SK-N-SH (cell line): ENCODE data around the gene RNF166. TPM values are rescaled to one million over a fixed set of nuclear protein-coding genes. Genes with fewer than 3 reads are reported as not detected.

Source experiments
- CTCF ChIA-PET: fragments of 300-600, 350-600 bp; formaldehyde crosslinking; extraction: SDS; loops from one replicate; lab custom pipeline; 2021; lab: Yijun Ruan, JAX
- POLR2A ChIA-PET: fragments of 350-600 bp; sonication (Branson Sonifier 250); formaldehyde crosslinking; extraction: SDS; loops from one replicate; lab custom pipeline; 2020; ENCODE audit warnings: antibody characterized with exemption, inconsistent platforms; lab: Yijun Ruan, JAX
- DNase-seq: peaks from one replicate; pipeline ENCODE4 v3.0.0; 2012
- H2AFZ ChIP-seq: fragments of 200-600 bp; sonication (generic); 2 replicates; pipeline ENCODE4 v1.8.1; 2016; ENCODE audit warnings: antibody characterized with exemption, mild to moderate bottlenecking, low read depth
- H3F3A ChIP-seq: fragments of 200-600 bp; sonication (generic); replicated peaks from 2 replicates; pipeline ENCODE3; 2016; ENCODE audit warnings: antibody characterized with exemption, mild to moderate bottlenecking; ENCODE audit not compliant: insufficient read depth
- H3K27ac ChIP-seq, 2 experiments: fragments of 200-500 bp in 1 of 2; fragments of 200-600 bp in 1 of 2; sonication (Bioruptor generic) in 1 of 2; sonication (generic), shearing (Covaris generic) in 1 of 2; 2 replicates each; pipeline versions ENCODE4 v1.5.1 to v1.6.1; 2014 to 2016; ENCODE audit warnings: low read depth in 2 of 2, inconsistent platforms in 1 of 2, low read length in 1 of 2, mild to moderate bottlenecking in 1 of 2, mixed read lengths in 1 of 2
- H3K27me3 ChIP-seq: fragments of 200-600 bp; sonication (generic), shearing (Covaris generic); 2 replicates; pipeline ENCODE4 v1.6.1; 2016; ENCODE audit warnings: mixed run types; ENCODE audit not compliant: insufficient read depth
- H3K36me3 ChIP-seq, 2 experiments: fragments of 200-500 bp in 1 of 2; fragments of 200-600 bp in 1 of 2; sonication (Bioruptor generic) in 1 of 2; sonication (generic) in 1 of 2; replicated peaks in 1 of 2; 2 replicates each; pipeline versions ENCODE3 to v1.5.1; 2014 to 2016; ENCODE audit warnings: low read length in 1 of 2, mild to moderate bottlenecking in 1 of 2; ENCODE audit not compliant: insufficient read depth in 2 of 2, control insufficient read depth in 1 of 2
- H3K4me1 ChIP-seq, 2 experiments: fragments of 200-500 bp in 1 of 2; fragments of 200-600 bp in 1 of 2; sonication (Bioruptor generic) in 1 of 2; sonication (generic), shearing (Covaris generic) in 1 of 2; 2 replicates each; pipeline versions ENCODE4 v1.5.1 to v1.6.1; 2014 to 2016; ENCODE audit warnings: low read depth in 1 of 2, low read length in 1 of 2, mixed run types in 1 of 2; ENCODE audit not compliant: insufficient read depth in 2 of 2, control insufficient read depth in 1 of 2
- H3K4me2 ChIP-seq: fragments of 200-600 bp; sonication (generic), shearing (Covaris generic); 2 replicates; pipeline ENCODE4 v1.6.1; 2017; ENCODE audit warnings: mixed run types
- H3K4me3 ChIP-seq, 2 experiments: fragments of 200-500 bp in 1 of 2; fragments of 200-600 bp in 1 of 2; sonication (Bioruptor generic) in 1 of 2; sonication (generic), shearing (Covaris generic) in 1 of 2; 2 replicates each; pipeline versions ENCODE4 v1.5.1 to v1.8.1; 2014 to 2016; ENCODE audit warnings: low read depth in 2 of 2, inconsistent platforms in 1 of 2, low read length in 1 of 2, mild to moderate bottlenecking in 1 of 2, mixed read lengths in 1 of 2, moderate library complexity in 1 of 2
- H3K79me2 ChIP-seq: fragments of 200-600 bp; sonication (generic); 2 replicates; pipeline ENCODE4 v1.8.1; 2017; ENCODE audit warnings: mild to moderate bottlenecking; ENCODE audit not compliant: insufficient read depth
- H3K9ac ChIP-seq: fragments of 200-600 bp; sonication (generic); 2 replicates; pipeline ENCODE4 v1.6.1; 2017; ENCODE audit warnings: mixed run types
- H3K9me2 ChIP-seq: fragments of 200-600 bp; sonication (generic); 2 replicates; pipeline ENCODE4 v1.6.1; 2017; ENCODE audit warnings: mixed run types
- H3K9me3 ChIP-seq: fragments of 200-600 bp; sonication (generic); 2 replicates; pipeline ENCODE4 v1.6.1; 2017; ENCODE audit warnings: mixed run types, mild to moderate bottlenecking, moderate library complexity
- H4K20me1 ChIP-seq: fragments of 200-600 bp; sonication (generic); 2 replicates; pipeline ENCODE4 v1.6.1; 2017; ENCODE audit warnings: mild to moderate bottlenecking, mixed run types; ENCODE audit not compliant: insufficient read depth
- ELF1 ChIP-seq: IDR thresholded peaks from 2 replicates; pipeline ENCODE4 v1.4.0; 2012
- FOSL2 ChIP-seq: IDR thresholded peaks from 2 replicates; pipeline ENCODE4 v1.4.0; 2012; ENCODE audit warnings: low read depth, mild to moderate bottlenecking, moderate library complexity, borderline replicate concordance
- FOXM1 ChIP-seq: IDR thresholded peaks from 2 replicates; pipeline ENCODE4 v1.4.0; 2012; ENCODE audit warnings: low read depth, mild to moderate bottlenecking
- GABPA ChIP-seq: IDR thresholded peaks from 2 replicates; pipeline ENCODE4 v1.4.0; 2012; ENCODE audit warnings: low read depth, mild to moderate bottlenecking
- GATA2 ChIP-seq: sonication (generic); formaldehyde crosslinking; IDR thresholded peaks from 2 replicates; pipeline ENCODE4 v1.5.0; 2020; ENCODE audit warnings: mild to moderate bottlenecking, missing genetic modification reagents
- JUND ChIP-seq: IDR thresholded peaks from 2 replicates; pipeline ENCODE4 v1.4.0; 2012
- MXI1 ChIP-seq: IDR thresholded peaks from 2 replicates; pipeline ENCODE4 v1.6.1; 2012; ENCODE audit warnings: mild to moderate bottlenecking, low read depth, low read length, improper control_type of control experiment
- NFIC ChIP-seq: IDR thresholded peaks from 2 replicates; pipeline ENCODE4 v1.4.0; 2012; ENCODE audit warnings: borderline replicate concordance
- NRF1 ChIP-seq: IDR thresholded peaks from 2 replicates; pipeline ENCODE4 v1.6.1; 2012; ENCODE audit warnings: low read depth, mild to moderate bottlenecking, low read length
- POLR2AphosphoS5 ChIP-seq: IDR thresholded peaks from 2 replicates; pipeline ENCODE4 v1.6.1; 2012; ENCODE audit warnings: low read depth, low read length
- RCOR1 ChIP-seq: fragments of 150-350 bp; IDR thresholded peaks from 2 replicates; pipeline ENCODE4 v1.6.1; 2017; ENCODE audit warnings: antibody characterized with exemption, low read length
- RFX5 ChIP-seq: IDR thresholded peaks from 2 replicates; pipeline ENCODE4 v1.6.1; 2012; ENCODE audit warnings: mild to moderate bottlenecking, improper control_type of control experiment, low read length
- RXRA ChIP-seq: IDR thresholded peaks from 2 replicates; pipeline ENCODE4 v1.4.0; 2012; ENCODE audit warnings: low read depth, mild to moderate bottlenecking, borderline replicate concordance
- TAF1 ChIP-seq: IDR thresholded peaks from 2 replicates; pipeline ENCODE4 v1.6.1; 2012; ENCODE audit warnings: low read depth, mild to moderate bottlenecking, low read length, moderate library complexity, borderline replicate concordance
- TEAD4 ChIP-seq: IDR thresholded peaks from 2 replicates; pipeline ENCODE4 v1.4.0; 2012; ENCODE audit warnings: mild to moderate bottlenecking, borderline replicate concordance; ENCODE audit not compliant: insufficient read depth
- WGBS: methylation state at CpG from one replicate; pipeline ENCODE4 v1.1.6; 2017; ENCODE audit warnings: low lambda C conversion rate; 5-methylcytosine and 5-hydroxymethylcytosine counted together
- polyA plus RNA-seq, 3 experiments: library from polyadenylated mRNA; depleted of rRNA; stranded (reverse); fragments of >200 nt; gene quantifications; 2 replicates each; pipeline ENCODE4 v1.2.3, GENCODE V29; 2012
- TF ChIP-seq, protein P1 (sequence below): fragments of 200-600 bp; sonication (generic); IDR thresholded peaks from 2 replicates; pipeline ENCODE4 v1.6.1; 2017; ENCODE audit warnings: antibody characterized with exemption, mild to moderate bottlenecking, moderate library complexity
- TF ChIP-seq, protein P2 (sequence below): IDR thresholded peaks from 2 replicates; pipeline ENCODE4 v1.4.0; 2012; ENCODE audit warnings: low read depth, borderline replicate concordance
- TF ChIP-seq, protein P3 (sequence below): IDR thresholded peaks from 2 replicates; pipeline ENCODE4 v1.6.1; 2012; ENCODE audit warnings: mild to moderate bottlenecking, low read depth, low read length, moderate library complexity
- TF ChIP-seq, protein P4 (sequence below): IDR thresholded peaks from 2 replicates; pipeline ENCODE4 v1.4.0; 2012; ENCODE audit warnings: low read depth, borderline replicate concordance

RNF166 gene
- polyA plus RNA-seq, 1 of the 3 experiments (the other 2 are of a cell fraction), result 17.2 TPM

DNA sequence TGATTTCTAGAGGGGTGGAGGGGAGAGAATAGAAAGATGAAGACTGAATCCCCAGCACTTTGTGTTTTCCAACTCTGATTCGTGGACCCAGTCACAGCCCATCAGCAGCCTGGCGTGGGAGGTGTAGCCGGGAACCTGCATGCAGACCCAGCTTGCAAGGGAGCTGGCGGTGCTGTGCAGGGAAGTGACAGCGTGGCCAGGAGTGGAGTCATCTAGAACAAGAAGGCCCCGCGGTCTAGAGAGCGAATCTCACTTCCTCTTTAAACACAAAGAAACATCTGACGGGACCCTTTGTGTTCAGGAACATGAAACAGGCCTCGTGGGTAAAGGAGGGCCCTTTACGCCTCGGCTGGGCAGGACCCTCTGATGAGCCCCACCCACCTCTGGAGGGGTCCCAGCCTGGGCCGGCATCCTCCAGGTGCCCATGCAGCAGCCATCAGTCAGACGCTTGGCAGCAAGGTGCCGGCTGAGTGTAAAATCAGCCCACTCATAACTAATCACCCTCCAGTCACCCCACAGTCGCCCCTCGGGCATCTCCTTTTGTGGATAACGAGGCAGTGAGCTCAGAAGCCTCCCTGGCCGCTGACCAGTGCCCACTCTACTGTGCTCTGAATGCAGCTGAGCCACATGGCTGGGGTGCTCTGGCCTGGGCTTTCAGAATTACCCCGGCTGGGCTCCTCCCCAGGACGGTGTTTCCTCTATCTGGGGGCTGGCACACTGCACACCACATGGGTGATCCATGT is 24.3 kb downstream of the RNF166 start:
- peak; percentile 37 for DNase-seq
- ChIA-PET POLR2A (no interaction called here), CTCF (interaction anchor here (1.2 to 1.8 kb wide), 2 partner anchors 29 to 111 kb away, joined by 3 read pairs; no protein-coding TSS in a partner anchor)
- Histone ChIP-seq H3F3A (peaks cover 5% of the 10 kb centered on the region), H3K9me2 (no peaks in the 10 kb centered on the region), H3K27me3 (no peaks in the 10 kb centered on the region), H3K9ac (no peak overlapping the region), H3K79me2 (no peaks in the 10 kb centered on the region), H3K27ac (no peak overlapping the region), H3K4me1 (peaks cover 5 to 14% of the 10 kb centered on the region in 2 experiments; a peak in 2 of 4 replicates), H3K4me3 (no peak overlapping the region), H3K9me3 (no peaks in the 10 kb centered on the region), H2AFZ (no peak overlapping the region), H3K36me3 (no peaks in the 10 kb centered on the region), H4K20me1 (no peaks in the 10 kb centered on the region), H3K4me2 (no peak overlapping the region)
- WGBS, result 52% methylated on average over 16 of the region's 21 CpGs
- TF ChIP-seq, protein P1, sequence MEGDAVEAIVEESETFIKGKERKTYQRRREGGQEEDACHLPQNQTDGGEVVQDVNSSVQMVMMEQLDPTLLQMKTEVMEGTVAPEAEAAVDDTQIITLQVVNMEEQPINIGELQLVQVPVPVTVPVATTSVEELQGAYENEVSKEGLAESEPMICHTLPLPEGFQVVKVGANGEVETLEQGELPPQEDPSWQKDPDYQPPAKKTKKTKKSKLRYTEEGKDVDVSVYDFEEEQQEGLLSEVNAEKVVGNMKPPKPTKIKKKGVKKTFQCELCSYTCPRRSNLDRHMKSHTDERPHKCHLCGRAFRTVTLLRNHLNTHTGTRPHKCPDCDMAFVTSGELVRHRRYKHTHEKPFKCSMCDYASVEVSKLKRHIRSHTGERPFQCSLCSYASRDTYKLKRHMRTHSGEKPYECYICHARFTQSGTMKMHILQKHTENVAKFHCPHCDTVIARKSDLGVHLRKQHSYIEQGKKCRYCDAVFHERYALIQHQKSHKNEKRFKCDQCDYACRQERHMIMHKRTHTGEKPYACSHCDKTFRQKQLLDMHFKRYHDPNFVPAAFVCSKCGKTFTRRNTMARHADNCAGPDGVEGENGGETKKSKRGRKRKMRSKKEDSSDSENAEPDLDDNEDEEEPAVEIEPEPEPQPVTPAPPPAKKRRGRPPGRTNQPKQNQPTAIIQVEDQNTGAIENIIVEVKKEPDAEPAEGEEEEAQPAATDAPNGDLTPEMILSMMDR, result no peak
- TF ChIP-seq, protein P2, sequence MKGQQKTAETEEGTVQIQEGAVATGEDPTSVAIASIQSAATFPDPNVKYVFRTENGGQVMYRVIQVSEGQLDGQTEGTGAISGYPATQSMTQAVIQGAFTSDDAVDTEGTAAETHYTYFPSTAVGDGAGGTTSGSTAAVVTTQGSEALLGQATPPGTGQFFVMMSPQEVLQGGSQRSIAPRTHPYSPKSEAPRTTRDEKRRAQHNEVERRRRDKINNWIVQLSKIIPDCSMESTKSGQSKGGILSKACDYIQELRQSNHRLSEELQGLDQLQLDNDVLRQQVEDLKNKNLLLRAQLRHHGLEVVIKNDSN, result no peak
- no peak for TF ChIP-seq MXI1
- TF ChIP-seq FOSL2, result no peak
- no peak for TF ChIP-seq NRF1
- no peak for TF ChIP-seq RCOR1
- TF ChIP-seq, protein P3, sequence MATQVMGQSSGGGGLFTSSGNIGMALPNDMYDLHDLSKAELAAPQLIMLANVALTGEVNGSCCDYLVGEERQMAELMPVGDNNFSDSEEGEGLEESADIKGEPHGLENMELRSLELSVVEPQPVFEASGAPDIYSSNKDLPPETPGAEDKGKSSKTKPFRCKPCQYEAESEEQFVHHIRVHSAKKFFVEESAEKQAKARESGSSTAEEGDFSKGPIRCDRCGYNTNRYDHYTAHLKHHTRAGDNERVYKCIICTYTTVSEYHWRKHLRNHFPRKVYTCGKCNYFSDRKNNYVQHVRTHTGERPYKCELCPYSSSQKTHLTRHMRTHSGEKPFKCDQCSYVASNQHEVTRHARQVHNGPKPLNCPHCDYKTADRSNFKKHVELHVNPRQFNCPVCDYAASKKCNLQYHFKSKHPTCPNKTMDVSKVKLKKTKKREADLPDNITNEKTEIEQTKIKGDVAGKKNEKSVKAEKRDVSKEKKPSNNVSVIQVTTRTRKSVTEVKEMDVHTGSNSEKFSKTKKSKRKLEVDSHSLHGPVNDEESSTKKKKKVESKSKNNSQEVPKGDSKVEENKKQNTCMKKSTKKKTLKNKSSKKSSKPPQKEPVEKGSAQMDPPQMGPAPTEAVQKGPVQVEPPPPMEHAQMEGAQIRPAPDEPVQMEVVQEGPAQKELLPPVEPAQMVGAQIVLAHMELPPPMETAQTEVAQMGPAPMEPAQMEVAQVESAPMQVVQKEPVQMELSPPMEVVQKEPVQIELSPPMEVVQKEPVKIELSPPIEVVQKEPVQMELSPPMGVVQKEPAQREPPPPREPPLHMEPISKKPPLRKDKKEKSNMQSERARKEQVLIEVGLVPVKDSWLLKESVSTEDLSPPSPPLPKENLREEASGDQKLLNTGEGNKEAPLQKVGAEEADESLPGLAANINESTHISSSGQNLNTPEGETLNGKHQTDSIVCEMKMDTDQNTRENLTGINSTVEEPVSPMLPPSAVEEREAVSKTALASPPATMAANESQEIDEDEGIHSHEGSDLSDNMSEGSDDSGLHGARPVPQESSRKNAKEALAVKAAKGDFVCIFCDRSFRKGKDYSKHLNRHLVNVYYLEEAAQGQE, result no peak
- no peak for TF ChIP-seq JUND
- no peak for TF ChIP-seq GATA2 (CRISPR knock-in tag)
- TF ChIP-seq GABPA, result no peak
- no peak for TF ChIP-seq ELF1
- TF ChIP-seq, protein P4, sequence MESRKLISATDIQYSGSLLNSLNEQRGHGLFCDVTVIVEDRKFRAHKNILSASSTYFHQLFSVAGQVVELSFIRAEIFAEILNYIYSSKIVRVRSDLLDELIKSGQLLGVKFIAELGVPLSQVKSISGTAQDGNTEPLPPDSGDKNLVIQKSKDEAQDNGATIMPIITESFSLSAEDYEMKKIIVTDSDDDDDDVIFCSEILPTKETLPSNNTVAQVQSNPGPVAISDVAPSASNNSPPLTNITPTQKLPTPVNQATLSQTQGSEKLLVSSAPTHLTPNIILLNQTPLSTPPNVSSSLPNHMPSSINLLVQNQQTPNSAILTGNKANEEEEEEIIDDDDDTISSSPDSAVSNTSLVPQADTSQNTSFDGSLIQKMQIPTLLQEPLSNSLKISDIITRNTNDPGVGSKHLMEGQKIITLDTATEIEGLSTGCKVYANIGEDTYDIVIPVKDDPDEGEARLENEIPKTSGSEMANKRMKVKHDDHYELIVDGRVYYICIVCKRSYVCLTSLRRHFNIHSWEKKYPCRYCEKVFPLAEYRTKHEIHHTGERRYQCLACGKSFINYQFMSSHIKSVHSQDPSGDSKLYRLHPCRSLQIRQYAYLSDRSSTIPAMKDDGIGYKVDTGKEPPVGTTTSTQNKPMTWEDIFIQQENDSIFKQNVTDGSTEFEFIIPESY, result no peak
- TF ChIP-seq POLR2AphosphoS5, result no peak
- no peak for TF ChIP-seq TEAD4
- TF ChIP-seq FOXM1, result no peak
- no peak for TF ChIP-seq RFX5
- TF ChIP-seq TAF1, result no peak
- no peak for TF ChIP-seq RXRA
- no peak for TF ChIP-seq NFIC
